GM15510 (cell line): ENCODE results near the gene HTR2C.

ENCODE experiments used
- POLR2A ChIP-seq: IDR thresholded peaks from 3 replicates; pipeline ENCODE4 v1.6.1; 2011; ENCODE audit warnings: borderline replicate concordance; ENCODE audit not compliant: insufficient read length; ENCODE audit errors: extremely low read depth

HTR2C gene

DNA sequence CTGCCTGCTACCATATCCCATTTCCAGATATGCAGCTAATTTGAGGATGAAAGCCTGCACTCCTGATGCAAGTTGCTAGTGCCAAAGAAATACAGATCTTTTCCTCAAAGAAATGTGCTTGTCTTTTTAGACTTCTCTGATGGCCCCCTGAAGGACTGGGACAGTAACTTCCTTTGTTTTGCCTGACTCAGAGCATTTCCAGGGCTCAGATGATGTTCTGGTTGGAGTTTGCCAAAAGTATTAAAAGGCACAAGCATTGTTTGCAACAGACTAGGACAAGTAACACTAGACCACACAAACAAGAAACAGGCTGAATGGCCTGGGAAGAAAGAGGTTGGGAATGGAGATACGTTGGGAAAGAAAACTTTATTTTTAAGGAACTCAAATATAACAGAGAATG lies 258.3 kb downstream of the HTR2C start:
- no peak for TF ChIP-seq POLR2A

GRCh38 chrX:114889481-114889880 lies 305.6 kb downstream of the HTR2C start:
- no peak for TF ChIP-seq POLR2A

- no peak for TF ChIP-seq POLR2A
These were observed 319.7 kb downstream of the HTR2C start for GRCh38 chrX:114903618-114904017.

DNA sequence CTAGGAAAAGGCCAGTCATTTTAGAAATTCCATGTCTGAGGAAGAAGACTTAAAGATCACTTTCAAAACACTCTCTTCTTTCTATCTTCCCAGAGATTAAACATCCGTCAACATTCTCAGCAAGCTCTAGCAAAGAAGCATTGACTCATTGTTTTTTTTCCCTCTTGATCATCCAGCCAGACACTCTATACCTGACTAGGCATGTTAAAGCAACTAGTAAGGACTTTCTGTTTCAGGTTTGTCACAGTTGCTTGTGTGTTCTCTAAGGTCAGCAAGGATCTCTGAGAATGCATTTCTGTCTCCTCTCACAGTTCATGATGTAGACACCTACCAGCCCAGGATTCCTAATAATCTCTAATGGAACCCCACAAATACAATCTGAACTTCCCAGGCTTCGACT lies 321.4 kb downstream of the HTR2C start:
- TF ChIP-seq POLR2A = no peak

- no peak for TF ChIP-seq POLR2A
These were observed 323.2 kb downstream of the HTR2C start for GRCh38 chrX:114906984-114907510.

- no peak for TF ChIP-seq POLR2A
These were observed 340.5 kb downstream of the HTR2C start for GRCh38 chrX:114924423-114924822.

DNA sequence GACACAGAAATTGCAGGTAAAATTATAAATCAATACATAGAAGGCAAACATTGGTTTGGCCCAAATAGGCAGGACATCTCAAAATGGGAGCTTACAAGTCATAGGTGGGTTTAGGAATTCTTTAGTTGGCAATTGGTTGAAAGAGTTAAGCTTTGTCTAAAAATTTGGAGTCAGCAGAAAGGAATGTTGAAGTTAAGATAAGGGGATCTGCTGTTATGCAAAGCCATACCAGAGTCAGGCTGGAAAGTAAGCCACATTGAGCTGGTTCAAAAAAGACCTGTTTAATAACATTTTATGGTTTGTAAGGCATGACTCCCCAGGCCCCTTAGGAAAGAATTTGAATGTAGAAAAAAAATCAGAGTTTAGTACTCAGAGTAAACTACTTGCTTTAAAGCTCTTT lies 341.0 kb downstream of the HTR2C start:
- no peak for TF ChIP-seq POLR2A

DNA sequence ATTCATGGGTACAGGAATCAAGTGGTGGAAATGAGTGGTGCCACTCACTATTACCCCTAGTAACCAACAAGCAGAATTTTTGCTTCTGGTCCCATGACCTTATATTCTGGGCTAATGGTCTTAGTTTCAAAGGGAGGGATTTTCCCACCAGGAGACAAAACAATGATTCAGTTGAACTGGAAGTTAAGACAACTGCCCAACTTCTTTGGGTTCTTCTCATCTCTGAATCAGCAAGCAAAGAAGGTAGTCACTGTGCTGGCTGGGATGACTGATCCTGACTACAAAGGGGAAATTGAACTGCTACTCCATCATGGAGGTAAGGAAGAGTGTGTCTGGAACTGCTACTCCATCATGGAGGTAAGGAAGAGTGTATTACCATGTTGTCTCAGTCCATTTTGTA lies 346.3 kb downstream of the HTR2C start:
- TF ChIP-seq POLR2A = no peak

DNA sequence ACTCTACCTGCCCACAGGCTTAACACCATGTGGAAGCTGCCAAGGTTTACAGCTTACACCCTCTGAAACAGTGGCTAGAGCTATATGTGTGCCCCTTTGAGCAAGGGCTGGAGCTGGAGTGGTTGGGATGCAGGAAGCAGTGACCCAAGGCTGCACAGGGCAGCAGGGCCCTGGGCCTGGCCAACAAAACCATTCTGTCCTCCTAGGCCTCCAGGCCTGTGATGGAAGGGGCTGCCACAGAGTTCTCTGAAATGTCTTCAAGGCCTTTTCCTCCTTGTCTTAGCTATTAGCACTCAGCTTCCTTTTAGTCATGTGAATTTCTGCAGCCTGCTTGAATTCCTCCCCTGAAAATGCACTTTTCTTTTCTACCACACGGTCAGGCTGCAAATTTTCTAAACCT lies 348.7 kb downstream of the HTR2C start:
- no peak for TF ChIP-seq POLR2A

- no peak for TF ChIP-seq POLR2A
These were observed 368.8 kb downstream of the HTR2C start for GRCh38 chrX:114952696-114953095.
